Activated T-helper 1 cell treated with anti-CD3 and anti-CD28 coated beads, Interleukin-12 subunit alpha, Interleukin-12 subunit beta, Interleukin-2, Interleukin-4 antibody, amounts not matched to agents 30 ng/mL and 10 ng/mL and 1 ng/mL, durations not matched to agents 14 hours and 24 hours and 36 hours (primary cell): ENCODE measurements around the gene GNPTG. TPM values are rescaled to one million over a fixed set of nuclear protein-coding genes. Genes with fewer than 3 reads are reported as not detected.
A peak's percentile ranks its signal among the peaks of the same experiment; 100 is the strongest.

Experiments used
- DNase-seq: peaks from one replicate; pipeline ENCODE4 v3.0.0; 2021; ENCODE audit warnings: low spot score
- H3K27ac Mint-ChIP-seq: one replicate; pipeline ENCODE4 v1.8.0; 2021; ENCODE audit warnings: mild to moderate bottlenecking, mixed read lengths
- H3K27me3 Mint-ChIP-seq: one replicate; pipeline ENCODE4 v1.8.0; 2022; ENCODE audit warnings: mild to moderate bottlenecking, moderate library complexity, mixed read lengths; ENCODE audit not compliant: insufficient read depth
- H3K36me3 Mint-ChIP-seq: one replicate; pipeline ENCODE4 v1.8.0; 2021; ENCODE audit warnings: low read depth, mixed read lengths
- H3K4me1 Mint-ChIP-seq: one replicate; pipeline ENCODE4 v1.8.0; 2021; ENCODE audit warnings: low read depth, mixed read lengths
- H3K4me3 Mint-ChIP-seq: one replicate; pipeline ENCODE4 v1.8.0; 2021; ENCODE audit warnings: mild to moderate bottlenecking, moderate library complexity, mixed read lengths
- H3K9me3 Mint-ChIP-seq: one replicate; pipeline ENCODE4 v1.8.0; 2021; ENCODE audit warnings: mixed read lengths
- intact Hi-C: fragments of 100-400 bp; cut with micrococcal nuclease; formaldehyde crosslinking; loops from one replicate; pipeline ENCODE4 v1.15.1; 2024
- total RNA-seq: library from RNA; stranded (reverse); gene quantifications from 2 replicates; pipeline ENCODE4 v1.2.3, GENCODE V29; 2022

Gene GNPTG
- total RNA-seq, 1 donor from 2014 or later, result 21.4 TPM

DNA sequence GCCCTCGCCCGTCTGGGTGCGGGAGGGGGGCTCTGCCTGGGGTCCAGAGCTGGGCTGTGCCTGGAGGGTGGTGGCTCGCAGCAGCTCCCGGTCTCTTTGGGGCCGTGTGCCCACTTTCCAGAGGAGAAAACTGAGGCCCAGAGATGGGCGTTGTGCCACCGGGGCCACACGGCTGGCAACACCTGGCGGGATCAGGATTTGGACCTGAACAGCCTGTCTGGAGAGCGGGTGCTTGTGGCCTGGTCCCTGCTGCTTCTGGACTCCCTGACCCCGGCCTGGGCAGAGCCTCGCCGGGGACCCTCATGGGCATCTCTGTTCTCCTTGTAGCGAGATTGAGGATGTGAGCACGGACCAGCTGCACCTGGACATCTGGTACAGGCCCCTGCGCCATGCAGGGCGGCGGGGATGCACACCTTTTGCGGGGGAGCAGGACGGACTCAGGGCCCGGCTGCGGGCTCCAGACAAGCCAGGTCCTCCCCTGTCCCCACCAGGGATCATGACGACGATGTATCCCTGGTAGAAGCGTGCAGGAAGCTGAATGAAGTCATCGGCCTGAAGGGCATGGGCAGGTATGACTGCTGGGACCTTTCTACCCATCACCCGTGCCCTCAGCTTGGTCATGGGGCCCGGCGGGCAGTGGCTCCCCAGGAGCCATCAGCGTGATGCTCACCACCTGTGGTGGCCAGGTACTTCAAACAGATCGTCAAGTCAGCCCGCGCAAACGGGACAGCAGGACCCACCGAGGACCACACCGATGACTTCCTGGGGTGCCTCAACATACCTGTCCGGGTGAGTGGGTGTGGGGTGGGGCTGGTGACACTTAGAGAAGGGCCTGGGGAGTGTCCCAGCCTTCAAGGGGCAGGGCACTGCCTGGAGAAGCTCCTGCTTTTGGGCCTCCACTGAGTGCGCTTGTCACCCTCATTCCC is 10.0 kb upstream of the GNPTG start:
- H3K9me3 Mint-ChIP-seq, result no peaks in the 10 kb centered on the region
- intact Hi-C loops, result loop anchor here (2.0 kb wide), 2 partner anchors 37 to 79 kb away; partner anchors contain the start of gene UQCC4
- H3K36me3 Mint-ChIP-seq, result no peaks in the 10 kb centered on the region
- DNase-seq, result no peak
- peaks cover 15% of the 10 kb centered on the region for H3K4me1 Mint-ChIP-seq
- H3K27me3 Mint-ChIP-seq, result peaks cover 3% of the 10 kb centered on the region
- peak overlapping the region; percentile 45 for H3K4me3 Mint-ChIP-seq
- H3K27ac Mint-ChIP-seq, result no peak overlapping the region

DNA sequence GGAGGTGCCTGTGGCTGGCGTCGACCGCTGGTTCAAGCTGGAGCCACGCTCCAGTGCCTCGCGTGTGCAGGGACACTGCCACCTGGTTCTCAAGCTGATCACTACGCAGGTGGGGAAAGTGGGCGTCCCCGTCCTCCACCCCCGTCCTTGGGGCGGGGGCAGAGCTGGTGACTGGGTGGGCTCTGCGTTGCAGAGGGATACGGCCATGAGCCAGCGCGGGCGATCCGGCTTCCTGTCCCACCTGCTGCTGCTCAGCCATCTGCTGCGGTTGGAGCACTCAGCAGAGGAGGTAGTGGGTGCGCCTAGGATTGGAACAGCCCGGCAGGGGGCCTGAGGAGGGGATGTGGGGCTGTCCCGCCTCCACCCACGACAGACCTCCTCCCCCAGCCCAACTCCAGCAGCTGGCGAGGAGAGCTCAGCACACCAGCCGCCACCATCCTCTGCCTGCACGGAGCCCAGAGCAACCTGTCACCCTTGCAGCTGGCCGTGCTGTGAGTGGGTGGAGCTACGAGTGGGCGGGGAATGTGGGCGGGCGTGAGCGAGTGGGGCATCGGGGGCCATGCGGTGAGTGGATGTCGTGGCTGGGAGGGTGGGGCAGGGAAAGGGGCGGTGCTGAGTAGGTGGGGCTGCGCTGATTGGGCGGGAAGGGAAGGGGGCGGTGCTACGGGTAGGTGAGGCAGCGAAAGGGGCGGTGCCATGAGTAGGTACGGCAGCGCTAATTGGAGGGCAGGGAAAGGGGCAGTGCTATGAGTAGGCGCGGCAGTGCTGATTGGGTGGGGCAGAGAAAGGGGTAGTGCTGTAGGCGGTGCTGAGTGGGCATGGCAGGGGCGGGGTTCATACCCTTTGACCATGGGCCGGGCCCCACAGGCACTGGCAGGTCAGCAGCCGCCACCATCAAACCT is 9.0 kb upstream of the GNPTG start:
- intact Hi-C loops, result loop anchor here (1.0 to 2.0 kb wide), 4 partner anchors 9 to 78 kb away; partner anchors contain the start of genes GNPTG, TSR3 and UQCC4
- Mint-ChIP-seq H3K4me3 (peak overlapping the region; percentile 45), H3K27ac (peak overlapping the region; percentile 18), H3K9me3 (no peaks in the 10 kb centered on the region), H3K4me1 (peaks cover 15% of the 10 kb centered on the region), H3K36me3 (no peaks in the 10 kb centered on the region), H3K27me3 (peaks cover 2% of the 10 kb centered on the region)
- peak; percentile 89 for DNase-seq

DNA sequence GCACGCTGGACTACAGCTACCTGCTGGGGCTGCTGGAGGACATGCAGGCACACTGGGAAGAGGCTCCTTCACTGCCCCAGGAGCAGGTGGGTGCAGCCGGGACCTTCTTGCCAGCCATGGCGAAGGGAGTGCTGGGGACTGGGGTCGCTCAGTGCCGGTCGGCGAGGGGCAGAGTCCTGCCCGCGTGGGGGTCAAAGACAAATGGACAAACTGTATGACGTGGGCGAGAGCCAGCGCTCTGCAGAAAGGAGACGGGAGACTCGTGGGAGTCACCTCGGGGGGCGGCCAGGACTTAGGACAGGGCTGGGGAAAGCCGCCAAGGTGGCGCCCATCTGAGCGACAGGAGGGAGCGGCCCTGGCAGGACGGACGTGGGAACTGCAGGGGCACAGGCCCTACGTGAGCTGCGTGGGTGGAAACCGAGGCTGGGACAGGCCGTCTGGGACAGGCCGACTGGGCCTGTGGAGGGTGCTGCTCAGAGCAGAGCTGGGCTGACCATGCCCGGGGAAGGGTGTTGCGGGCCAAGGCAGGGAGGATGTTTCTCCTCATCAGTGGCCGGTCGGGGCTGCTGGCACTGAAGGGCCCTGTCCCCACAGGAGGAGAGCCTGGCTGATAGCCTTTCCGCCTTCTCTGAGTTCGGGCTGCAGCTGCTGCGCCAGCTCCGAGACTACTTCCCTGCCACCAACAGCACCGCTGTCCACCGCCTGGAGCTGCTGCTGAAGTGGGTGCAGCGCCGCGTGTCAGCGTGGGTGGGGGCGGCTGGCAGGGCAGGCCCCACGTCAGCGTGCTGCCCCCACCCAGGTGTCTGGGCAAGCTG is 8.1 kb upstream of the GNPTG start:
- Mint-ChIP-seq H3K4me1 (peaks cover 15% of the 10 kb centered on the region), H3K27ac (peak overlapping the region; percentile 18), H3K4me3 (peak overlapping the region; percentile 45), H3K27me3 (peaks cover 3% of the 10 kb centered on the region), H3K36me3 (no peaks in the 10 kb centered on the region), H3K9me3 (no peaks in the 10 kb centered on the region)
- DNase-seq, result no peak
- intact Hi-C loops, result loop anchor here (1.0 to 2.0 kb wide), 4 partner anchors 8 to 77 kb away; partner anchors contain the start of genes GNPTG, TSR3 and UQCC4

DNA sequence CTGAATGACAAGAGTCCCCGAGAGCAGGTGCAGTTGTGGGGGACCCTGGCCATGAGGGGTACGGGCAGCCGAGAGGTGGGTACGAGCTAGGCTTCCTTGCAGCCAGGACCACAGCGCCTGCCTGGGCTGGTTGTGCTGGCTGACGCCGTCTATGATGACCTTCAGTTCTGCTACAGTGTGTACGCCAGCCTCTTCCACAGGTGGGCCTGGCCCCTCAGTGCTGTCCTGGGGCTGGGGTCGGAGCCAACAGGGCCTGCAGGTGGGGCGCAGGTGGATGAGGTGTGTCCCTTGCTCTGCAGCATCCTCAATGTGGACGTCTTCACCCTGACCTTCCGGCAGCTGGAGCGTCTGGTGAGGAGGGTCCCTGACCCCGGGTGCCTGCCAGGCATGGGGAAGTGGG is 7.2 kb upstream of the GNPTG start:
- Mint-ChIP-seq H3K4me1 (peaks cover 15% of the 10 kb centered on the region), H3K36me3 (no peaks in the 10 kb centered on the region), H3K27ac (no peak overlapping the region), H3K4me3 (no peak overlapping the region), H3K27me3 (peaks cover 3% of the 10 kb centered on the region), H3K9me3 (no peaks in the 10 kb centered on the region)
- intact Hi-C loops, result no loop called here
- no peak for DNase-seq

DNA sequence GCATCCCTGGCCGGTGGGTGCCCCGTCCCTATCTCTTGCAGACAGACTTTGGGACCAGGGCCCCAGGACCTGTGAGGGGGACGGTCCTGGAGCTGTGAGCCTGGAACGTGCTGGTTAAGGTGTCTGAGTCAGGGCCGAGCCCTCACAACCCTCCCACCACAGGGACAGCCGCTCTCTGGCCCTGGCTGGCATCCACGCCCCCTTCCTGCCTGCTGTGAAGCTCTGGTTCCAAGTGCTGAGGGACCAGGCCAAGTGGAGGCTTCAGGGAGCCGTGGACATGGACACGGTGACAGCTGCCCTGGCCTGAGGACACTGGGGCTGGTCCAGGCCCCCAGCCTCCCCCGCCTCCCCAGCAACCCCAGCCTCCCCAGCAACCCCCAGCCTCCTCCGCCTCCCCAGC is 6.6 kb upstream of the GNPTG start:
- peaks cover 15% of the 10 kb centered on the region for H3K4me1 Mint-ChIP-seq
- intact Hi-C loops, result no loop called here
- H3K27me3 Mint-ChIP-seq, result peaks cover 3% of the 10 kb centered on the region
- no peak overlapping the region for H3K4me3 Mint-ChIP-seq
- H3K27ac Mint-ChIP-seq, result no peak overlapping the region
- no peaks in the 10 kb centered on the region for H3K36me3 Mint-ChIP-seq
- no peaks in the 10 kb centered on the region for H3K9me3 Mint-ChIP-seq
- no peak for DNase-seq

DNA sequence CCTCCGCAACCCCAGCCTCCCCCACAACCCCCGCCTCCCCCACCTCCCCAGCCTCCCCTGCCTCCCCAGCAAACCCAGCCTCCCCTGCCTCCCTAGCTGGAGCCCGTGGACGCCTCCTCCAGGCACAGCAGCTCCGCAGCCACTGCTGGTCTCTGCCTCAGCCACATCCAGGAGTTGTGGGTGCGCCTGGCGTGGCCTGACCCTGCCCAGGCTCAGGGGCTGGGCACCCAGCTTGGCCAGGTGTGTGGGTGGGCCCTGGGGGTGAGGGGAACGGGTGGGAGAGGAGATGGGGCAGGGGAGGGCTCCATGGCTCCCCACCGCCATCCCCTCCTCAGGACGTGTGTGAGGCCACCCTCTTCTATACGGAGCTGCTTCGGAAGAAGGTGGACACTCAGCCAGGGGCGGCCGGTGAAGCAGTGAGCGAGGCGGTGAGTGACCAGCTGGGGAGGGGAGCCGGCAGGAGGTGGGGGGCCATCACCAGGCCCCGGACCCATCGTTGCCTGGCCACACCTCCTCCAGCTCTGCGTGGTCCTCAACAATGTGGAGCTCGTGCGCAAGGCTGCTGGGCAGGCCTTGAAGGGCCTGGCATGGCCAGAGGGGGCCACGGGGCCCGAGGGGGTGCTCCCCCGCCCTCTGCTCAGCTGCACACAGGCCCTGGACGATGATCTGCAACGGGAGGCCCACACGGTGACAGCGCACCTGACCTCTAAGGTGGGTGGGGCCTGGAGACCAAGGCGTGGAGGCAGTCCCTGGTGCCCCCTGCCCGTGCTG is 5.9 kb upstream of the GNPTG start:
- Mint-ChIP-seq H3K9me3 (no peaks in the 10 kb centered on the region), H3K36me3 (peaks cover 3% of the 10 kb centered on the region), H3K27ac (no peak overlapping the region), H3K27me3 (peaks cover 3% of the 10 kb centered on the region), H3K4me1 (peaks cover 21% of the 10 kb centered on the region), H3K4me3 (no peak overlapping the region)
- intact Hi-C loops, result no loop called here
- no peak for DNase-seq

DNA sequence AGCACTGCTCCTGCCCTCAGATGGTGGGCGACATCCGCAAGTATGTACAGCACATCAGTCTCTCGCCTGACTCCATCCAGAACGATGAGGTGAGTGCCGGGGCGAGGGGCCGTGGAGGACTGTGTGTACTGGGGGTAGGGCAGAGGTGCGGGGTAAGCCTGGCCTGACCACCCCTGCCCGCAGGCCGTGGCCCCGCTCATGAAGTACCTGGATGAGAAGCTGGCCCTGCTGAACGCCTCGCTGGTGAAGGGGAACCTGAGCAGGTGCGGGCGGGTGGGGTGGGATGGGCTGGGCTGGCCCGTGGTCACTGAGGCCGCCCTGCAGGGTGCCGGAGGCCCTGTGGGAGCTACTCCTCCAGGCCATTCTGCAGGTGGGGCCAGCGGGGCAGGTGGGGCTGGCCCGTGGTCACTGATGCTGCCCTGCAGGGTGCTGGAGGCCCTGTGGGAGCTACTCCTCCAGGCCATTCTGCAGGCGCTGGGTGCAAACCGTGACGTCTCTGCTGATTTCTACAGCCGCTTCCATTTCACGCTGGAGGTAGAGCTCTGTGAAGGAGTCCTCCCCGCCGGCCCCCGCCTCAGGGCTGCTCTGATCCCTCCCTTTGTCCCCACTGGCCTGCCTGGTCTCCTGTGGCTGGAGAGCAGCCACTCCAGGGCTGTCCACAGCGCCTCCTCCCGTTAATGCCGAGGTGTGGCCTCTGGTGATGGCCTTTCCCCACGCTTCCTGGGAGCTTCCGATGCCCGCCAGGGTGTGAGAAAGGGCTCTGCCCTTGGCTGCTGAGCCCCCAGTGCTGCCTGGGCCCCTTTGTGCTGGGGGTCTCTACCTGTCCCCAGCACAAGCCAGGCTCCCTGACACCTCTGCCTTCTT is 5.1 kb upstream of the GNPTG start:
- no peak overlapping the region for H3K27ac Mint-ChIP-seq
- H3K9me3 Mint-ChIP-seq, result no peaks in the 10 kb centered on the region
- H3K4me1 Mint-ChIP-seq, result peaks cover 21% of the 10 kb centered on the region
- intact Hi-C loops, result no loop called here
- DNase-seq, result no peak
- no peak overlapping the region for H3K4me3 Mint-ChIP-seq
- H3K27me3 Mint-ChIP-seq, result peaks cover 3% of the 10 kb centered on the region
- peaks cover 3% of the 10 kb centered on the region for H3K36me3 Mint-ChIP-seq

DNA sequence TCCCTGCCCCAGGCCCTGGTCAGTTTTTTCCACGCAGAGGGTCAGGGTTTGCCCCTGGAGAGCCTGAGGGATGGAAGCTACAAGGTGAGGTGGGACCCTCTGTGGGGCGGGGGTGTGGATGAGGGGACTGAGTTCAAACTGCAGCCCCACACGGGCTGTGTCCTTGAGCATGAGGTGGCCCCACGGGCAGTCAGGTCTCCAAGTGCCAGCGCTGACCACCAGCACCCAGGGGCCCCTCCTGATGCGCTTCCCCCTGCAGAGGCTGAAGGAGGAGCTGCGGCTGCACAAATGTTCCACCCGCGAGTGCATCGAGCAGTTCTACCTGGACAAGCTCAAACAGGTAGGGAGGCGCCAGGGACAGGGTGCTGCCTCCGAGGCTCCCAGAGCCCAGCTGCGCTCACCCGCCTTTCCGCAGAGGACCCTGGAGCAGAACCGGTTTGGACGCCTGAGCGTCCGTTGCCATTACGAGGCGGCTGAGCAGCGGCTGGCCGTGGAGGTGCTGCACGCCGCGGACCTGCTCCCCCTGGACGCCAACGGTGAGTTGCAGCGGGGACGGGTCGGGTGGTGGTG is 4.4 kb upstream of the GNPTG start:
- no peak overlapping the region for H3K4me3 Mint-ChIP-seq

DNA sequence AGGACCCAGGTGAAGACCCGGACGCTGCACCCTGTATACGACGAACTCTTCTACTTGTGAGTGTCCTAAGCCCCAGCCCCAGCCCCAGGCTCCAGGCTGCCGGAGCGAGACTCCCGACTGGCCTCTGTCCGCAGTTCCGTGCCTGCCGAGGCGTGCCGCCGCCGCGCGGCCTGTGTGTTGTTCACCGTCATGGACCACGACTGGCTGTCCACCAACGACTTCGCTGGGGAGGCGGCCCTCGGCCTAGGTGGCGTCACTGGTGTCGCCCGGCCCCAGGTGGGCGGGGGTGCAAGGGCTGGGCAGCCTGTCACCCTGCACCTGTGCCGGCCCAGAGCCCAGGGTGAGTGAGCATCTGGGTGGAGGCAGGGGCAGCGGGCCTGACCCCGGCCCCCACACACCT is 3.8 kb upstream of the GNPTG start:
- Mint-ChIP-seq H3K36me3 (peaks cover 3% of the 10 kb centered on the region), H3K4me1 (peaks cover 16% of the 10 kb centered on the region), H3K9me3 (no peaks in the 10 kb centered on the region), H3K4me3 (no peak overlapping the region), H3K27me3 (peaks cover 2% of the 10 kb centered on the region), H3K27ac (no peak overlapping the region)
- DNase-seq, result no peak
- intact Hi-C loops, result no loop called here

More for the DNA sequence above, 4.4 kb upstream of the GNPTG start:
- H3K9me3 Mint-ChIP-seq, result no peaks in the 10 kb centered on the region
- H3K4me1 Mint-ChIP-seq, result peaks cover 17% of the 10 kb centered on the region
- DNase-seq, result no peak
- H3K27ac Mint-ChIP-seq, result no peak overlapping the region
- peaks cover 3% of the 10 kb centered on the region for H3K36me3 Mint-ChIP-seq
- intact Hi-C loops, result no loop called here
- peaks cover 3% of the 10 kb centered on the region for H3K27me3 Mint-ChIP-seq

DNA sequence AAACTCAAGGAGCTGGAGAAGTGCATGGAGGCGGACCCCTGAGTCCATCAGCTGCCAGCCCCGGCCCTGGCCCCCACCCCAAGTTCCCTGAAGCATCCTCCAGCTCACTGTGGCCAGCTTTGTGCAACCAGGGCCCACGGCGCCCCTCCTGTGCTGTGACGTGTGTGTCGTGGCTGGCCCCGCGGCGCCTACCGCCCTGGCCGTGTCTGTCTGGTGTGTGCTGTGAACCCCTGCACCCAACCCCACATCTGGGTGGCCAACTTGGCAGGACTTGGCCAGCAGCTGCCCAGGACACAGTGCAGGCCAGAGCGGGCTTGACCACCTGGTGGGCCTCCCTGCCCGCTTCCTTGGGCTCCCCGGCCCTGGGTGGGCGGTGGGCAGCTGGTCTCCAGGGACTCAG is 3.3 kb upstream of the GNPTG start:
- Mint-ChIP-seq H3K27me3 (peaks cover 1% of the 10 kb centered on the region), H3K4me1 (peaks cover 16% of the 10 kb centered on the region), H3K4me3 (no peak overlapping the region), H3K27ac (no peak overlapping the region), H3K36me3 (peaks cover 3% of the 10 kb centered on the region), H3K9me3 (no peaks in the 10 kb centered on the region)
- no peak for DNase-seq
- intact Hi-C loops, result no loop called here

DNA sequence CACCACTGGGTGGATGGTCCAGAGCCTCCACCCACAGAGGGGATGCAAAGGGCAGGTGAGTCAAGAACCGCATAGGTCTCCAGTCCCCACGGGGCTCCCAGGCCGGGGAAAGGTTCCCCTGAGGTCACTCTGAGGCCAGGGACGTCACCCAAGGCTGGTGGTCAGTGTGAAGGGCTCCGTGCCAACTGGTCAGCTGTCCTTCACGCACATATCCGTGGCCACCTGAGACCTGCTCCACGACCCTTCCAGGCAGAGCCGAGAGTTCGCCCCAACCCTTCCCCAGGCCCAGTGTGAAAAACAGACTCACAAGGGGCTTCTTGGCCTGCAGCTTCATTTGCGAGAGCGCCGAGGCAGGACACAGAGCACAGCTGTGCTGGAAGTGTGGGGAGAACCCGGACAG is 2.8 kb upstream of the GNPTG start:
- Mint-ChIP-seq H3K4me1 (peaks cover 18% of the 10 kb centered on the region), H3K27me3 (peaks cover 1% of the 10 kb centered on the region), H3K4me3 (no peak overlapping the region), H3K27ac (no peak overlapping the region), H3K9me3 (no peaks in the 10 kb centered on the region), H3K36me3 (peaks cover 3% of the 10 kb centered on the region)
- intact Hi-C loops, result no loop called here
- no peak for DNase-seq
